Fibroblast of pulmonary artery (primary cell): ENCODE results near the gene CAMK1.

ENCODE experiments used
- DNase-seq: peaks from one replicate; pipeline ENCODE4 v3.0.0-alpha.2; 2010; ENCODE audit warnings: low read depth
- H3K4me3 ChIP-seq: replicated peaks from 2 replicates; pipeline ENCODE4 v1.5.1; 2011; ENCODE audit warnings: low read depth, mild to moderate bottlenecking, control low read depth, low read length, moderate library complexity
- TF ChIP-seq, protein P1 (sequence below): IDR thresholded peaks from 2 replicates; pipeline ENCODE4 v1.5.1; 2011; ENCODE audit warnings: mild to moderate bottlenecking, control low read depth, low read length, inconsistent platforms; ENCODE audit errors: missing control alignments

Gene CAMK1

GRCh38 chr3:9769426-9770275 lies at the start of gene CAMK1:
Gene CAMK1 (minus strand): TSS chr3:9769947. CDS start chr3:9767749, 2,198 bp downstream.
- DNase-seq, result peak; percentile 65
- H3K4me3 ChIP-seq, result peak within 1 kb of the TSS; percentile 67
- TF ChIP-seq, protein P1, sequence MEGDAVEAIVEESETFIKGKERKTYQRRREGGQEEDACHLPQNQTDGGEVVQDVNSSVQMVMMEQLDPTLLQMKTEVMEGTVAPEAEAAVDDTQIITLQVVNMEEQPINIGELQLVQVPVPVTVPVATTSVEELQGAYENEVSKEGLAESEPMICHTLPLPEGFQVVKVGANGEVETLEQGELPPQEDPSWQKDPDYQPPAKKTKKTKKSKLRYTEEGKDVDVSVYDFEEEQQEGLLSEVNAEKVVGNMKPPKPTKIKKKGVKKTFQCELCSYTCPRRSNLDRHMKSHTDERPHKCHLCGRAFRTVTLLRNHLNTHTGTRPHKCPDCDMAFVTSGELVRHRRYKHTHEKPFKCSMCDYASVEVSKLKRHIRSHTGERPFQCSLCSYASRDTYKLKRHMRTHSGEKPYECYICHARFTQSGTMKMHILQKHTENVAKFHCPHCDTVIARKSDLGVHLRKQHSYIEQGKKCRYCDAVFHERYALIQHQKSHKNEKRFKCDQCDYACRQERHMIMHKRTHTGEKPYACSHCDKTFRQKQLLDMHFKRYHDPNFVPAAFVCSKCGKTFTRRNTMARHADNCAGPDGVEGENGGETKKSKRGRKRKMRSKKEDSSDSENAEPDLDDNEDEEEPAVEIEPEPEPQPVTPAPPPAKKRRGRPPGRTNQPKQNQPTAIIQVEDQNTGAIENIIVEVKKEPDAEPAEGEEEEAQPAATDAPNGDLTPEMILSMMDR, result no peak

- DNase-seq, result no peak
- TF ChIP-seq, protein P1, result no peak
- no peak overlapping the region for H3K4me3 ChIP-seq
Measured at GRCh38 chr3:9818666-9819335, 49.1 kb upstream of the CAMK1 start.

DNA sequence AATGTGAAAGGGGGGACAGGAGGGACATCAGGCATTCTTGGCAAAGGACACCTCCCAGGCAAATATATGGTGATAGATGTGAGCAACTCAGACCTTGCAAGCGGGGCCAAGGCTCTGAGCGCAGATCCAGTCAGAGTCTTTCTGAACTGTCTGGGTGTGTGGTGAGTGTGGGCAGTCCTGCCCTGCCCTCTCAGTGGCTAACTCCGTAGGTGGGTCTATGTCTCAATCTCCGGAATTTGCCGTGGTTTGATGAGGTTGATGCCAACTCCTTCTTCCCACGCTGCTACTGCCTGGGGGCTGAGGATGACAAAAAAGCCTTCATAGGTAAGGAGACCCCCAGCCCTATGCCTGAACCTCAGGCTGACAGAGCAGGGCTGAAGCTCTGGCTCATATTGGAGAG lies 47.7 kb upstream of the CAMK1 start:
- TF ChIP-seq, protein P1, result no peak
- no peak overlapping the region for H3K4me3 ChIP-seq
- DNase-seq, result no peak

DNA sequence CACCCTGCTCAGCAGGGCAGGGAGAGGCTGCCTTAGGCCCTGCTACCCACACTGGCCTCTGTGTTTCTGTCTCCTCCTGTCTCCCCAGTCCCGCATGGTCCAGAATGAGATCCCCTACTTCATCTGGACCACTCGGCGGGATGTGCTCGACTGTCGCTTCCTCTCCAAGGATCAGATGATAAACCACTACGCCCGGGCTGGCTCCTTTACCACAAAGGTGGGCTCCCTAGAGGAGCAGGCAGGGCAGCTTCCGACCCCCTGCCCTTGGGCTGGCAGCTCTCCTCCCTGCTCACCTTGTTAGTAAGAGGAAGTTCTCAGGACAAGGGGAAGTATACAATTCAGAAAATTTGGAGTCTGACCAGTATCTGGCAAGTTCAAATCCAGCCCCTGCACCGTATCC lies 46.2 kb upstream of the CAMK1 start:
- no peak overlapping the region for H3K4me3 ChIP-seq
- no peak for DNase-seq
- TF ChIP-seq, protein P1, result no peak

GRCh38 chr3:9812870-9813483 lies 43.2 kb upstream of the CAMK1 start:
- TF ChIP-seq, protein P1, result no peak
- DNase-seq, result no peak
- H3K4me3 ChIP-seq, result no peak overlapping the region

GRCh38 chr3:9810846-9811245 lies 41.1 kb upstream of the CAMK1 start:
- peak overlapping the region; percentile 57 for H3K4me3 ChIP-seq
- TF ChIP-seq, protein P1, result no peak
- DNase-seq, result no peak
